Measurements from ENCODE around the gene SEZ6.

DNA sequence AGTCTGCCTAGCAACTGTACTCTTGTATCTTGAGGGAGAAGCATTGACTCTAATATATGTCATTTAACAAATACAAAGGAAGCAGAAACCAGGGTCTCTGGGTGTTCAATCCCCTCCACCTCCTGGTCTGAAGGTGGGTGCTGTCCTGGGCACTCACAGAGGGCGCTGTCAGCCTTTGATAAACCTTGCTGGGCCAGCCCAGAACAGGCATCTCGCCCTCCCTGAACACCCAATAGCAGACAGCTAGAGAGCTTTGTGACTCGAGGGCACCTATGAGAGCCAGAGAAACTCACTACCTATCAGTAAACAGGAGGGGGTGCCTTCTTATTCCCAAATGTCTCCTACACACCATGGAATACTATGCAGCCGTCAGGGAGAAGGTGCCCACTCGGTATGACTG lies 30.8 kb upstream of the SEZ6 start:
- TF ChIP-seq, protein P1, sequence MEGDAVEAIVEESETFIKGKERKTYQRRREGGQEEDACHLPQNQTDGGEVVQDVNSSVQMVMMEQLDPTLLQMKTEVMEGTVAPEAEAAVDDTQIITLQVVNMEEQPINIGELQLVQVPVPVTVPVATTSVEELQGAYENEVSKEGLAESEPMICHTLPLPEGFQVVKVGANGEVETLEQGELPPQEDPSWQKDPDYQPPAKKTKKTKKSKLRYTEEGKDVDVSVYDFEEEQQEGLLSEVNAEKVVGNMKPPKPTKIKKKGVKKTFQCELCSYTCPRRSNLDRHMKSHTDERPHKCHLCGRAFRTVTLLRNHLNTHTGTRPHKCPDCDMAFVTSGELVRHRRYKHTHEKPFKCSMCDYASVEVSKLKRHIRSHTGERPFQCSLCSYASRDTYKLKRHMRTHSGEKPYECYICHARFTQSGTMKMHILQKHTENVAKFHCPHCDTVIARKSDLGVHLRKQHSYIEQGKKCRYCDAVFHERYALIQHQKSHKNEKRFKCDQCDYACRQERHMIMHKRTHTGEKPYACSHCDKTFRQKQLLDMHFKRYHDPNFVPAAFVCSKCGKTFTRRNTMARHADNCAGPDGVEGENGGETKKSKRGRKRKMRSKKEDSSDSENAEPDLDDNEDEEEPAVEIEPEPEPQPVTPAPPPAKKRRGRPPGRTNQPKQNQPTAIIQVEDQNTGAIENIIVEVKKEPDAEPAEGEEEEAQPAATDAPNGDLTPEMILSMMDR (conservative IDR thresholded peaks at IDR 0.05; ENCODE audit: low read depth, low read length): no peak
- TF ChIP-seq EZH2 (IDR thresholded peaks at IDR 0.05; ENCODE audit: low read length, unreplicated experiment): no peak
